Measurements from ENCODE around the gene POLR2H.

The POLR2H gene

DNA sequence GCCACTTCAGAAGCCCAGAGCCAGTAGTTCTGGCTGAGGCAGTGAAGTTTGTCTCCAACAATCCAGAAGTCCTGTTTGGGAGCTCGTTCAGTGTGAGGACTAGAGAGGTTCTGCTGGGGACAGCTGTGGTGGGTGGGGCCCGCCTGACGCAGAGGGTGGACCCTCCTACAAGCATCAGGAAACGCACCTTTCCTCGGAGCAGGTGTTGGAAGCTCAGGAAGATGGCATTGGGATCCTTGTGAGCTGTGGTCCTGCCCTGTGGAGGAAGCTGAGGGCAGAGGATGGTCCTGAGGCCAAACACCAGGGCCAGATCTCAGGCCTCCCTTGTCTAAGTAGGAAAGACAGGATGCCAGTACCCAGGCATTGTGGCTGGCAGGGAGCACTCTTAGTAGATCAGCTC is 11.4 kb downstream of the POLR2H start:
- no peak for DNase-seq

- DNase-seq = no peak
Measured at GRCh38 chr3:184373422-184373821, 11.9 kb downstream of the POLR2H start.

GRCh38 chr3:184375747-184376461 is 14.4 kb downstream of the POLR2H start:
- no peak for DNase-seq

DNA sequence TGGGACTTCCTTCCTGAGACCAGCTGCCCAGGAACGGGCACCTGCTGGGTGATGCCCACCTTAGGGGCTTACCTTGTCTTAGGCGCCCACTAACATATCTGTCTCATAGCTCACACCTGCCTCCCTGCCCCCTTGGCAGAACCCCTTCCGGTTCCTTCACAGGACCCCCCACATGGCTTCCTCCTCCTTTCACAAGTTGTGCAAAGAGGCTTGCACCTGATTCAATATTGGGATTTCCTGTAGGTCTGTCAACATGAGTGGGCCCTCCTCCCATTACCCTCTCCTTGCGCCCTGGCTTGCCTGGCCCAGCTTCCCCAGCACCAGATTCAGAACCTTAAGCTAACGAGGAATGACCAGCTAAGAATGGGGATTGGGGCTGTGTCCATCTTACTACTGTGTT is 15.9 kb downstream of the POLR2H start:
- no peak for DNase-seq

- DNase-seq = no peak
Measured at GRCh38 chr3:184377882-184378445, 16.5 kb downstream of the POLR2H start, which contains the start of gene THPO. TSS of gene THPO (minus strand) at chr3:184378207. CDS start at chr3:184376259, 1,948 bp downstream.

GRCh38 chr3:184378651-184379357 is 17.3 kb downstream of the POLR2H start:
- DNase-seq = no peak

- DNase-seq = no peak
Measured at GRCh38 chr3:184379358-184380184, 18.1 kb downstream of the POLR2H start, which contains the start of gene CHRD. TSS of gene CHRD (plus strand) at chr3:184380054. CDS start at chr3:184380319, 265 bp downstream.

DNA sequence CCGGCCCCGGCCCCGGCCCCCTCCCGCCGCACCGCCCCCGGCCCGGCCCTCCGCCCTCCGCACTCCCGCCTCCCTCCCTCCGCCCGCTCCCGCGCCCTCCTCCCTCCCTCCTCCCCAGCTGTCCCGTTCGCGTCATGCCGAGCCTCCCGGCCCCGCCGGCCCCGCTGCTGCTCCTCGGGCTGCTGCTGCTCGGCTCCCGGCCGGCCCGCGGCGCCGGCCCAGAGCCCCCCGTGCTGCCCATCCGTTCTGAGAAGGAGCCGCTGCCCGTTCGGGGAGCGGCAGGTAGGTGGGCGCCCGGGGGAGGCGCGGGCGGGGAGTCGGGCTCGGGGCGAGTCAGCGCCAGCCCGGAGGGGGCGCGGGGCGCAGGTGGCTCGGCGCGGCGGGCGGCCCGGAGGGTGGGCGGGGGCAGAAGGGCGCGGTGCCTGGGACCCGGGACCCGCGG is 18.7 kb downstream of the POLR2H start:
- DNase-seq = peak in 1 of 2 donors; percentile 22

DNA sequence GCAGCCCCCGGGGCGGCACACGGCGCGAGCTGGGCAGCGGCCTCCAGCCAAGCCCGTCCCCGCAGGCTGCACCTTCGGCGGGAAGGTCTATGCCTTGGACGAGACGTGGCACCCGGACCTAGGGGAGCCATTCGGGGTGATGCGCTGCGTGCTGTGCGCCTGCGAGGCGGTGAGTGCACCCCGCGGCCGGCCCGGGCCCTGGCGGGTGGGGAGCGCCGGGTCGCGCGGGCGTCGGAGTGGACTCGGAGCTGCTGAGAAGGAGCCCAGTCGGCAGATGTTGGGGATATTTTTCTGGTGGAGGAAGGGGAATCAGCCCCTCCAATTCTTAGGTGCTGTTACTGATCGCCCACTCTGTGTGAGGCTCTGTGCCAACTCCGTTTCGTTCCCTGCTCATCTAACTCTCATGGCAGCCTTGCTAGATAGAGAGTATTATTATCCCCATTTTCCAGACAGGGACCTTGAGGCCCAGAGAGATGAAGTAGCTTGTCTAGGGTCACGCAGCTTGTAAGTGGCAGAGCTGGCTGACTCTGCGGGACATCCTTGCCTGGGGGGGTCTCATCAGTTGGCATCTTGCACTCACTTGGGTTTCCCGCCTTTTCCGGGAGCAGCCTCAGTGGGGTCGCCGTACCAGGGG is 19.2 kb downstream of the POLR2H start:
- no peak for DNase-seq

GRCh38 chr3:184381261-184382224 is 20.0 kb downstream of the POLR2H start:
- peak in 1 of 2 donors; percentile 24 for DNase-seq

DNA sequence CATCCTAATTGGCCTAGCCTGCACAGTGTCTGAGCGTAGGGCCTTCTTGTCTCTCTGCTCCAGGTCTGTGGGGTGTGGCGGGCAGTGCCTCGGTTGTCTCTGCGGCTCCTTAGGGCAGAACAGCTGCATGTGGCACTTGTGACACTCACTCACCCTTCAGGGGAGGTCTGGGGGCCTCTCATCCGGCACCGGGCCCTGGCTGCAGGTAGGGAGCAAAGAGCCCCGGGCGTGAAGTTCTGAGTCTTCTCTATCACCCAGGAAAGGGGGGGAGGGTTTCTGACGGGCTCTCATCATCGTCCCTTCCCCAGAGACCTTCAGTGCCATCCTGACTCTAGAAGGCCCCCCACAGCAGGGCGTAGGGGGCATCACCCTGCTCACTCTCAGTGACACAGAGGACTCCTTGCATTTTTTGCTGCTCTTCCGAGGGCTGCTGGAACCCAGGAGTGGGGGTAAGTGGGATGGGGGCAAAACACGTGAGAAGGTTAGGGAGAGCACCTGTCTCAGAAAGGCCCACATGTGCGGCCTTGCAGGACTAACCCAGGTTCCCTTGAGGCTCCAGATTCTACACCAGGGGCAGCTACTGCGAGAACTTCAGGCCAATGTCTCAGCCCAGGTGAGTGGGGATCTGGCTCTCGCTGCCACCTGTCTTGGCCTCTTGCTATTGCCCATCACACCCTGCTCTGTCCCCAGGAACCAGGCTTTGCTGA is 21.0 kb downstream of the POLR2H start:
- DNase-seq = no peak

DNA sequence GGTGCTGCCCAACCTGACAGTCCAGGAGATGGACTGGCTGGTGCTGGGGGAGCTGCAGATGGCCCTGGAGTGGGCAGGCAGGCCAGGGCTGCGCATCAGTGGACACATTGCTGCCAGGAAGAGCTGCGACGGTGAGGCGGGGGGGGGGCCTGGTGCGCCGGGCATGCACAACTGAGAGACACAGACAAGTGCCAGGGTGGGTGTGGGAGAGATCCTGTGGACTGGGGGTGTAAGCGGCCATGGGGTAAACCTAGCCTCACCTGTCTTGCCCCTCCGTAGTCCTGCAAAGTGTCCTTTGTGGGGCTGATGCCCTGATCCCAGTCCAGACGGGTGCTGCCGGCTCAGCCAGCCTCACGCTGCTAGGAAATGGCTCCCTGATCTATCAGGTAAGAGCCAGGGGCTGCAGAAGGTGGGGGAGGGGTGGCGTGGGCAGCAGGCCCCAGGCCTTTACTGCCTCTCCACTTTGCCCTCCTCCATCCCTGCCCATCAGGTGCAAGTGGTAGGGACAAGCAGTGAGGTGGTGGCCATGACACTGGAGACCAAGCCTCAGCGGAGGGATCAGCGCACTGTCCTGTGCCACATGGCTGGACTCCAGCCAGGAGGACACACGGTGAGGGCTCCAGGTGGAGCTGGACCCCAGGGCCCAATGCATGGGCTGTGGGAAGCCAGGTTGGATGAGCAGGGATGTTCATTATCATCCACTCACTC is 21.7 kb downstream of the POLR2H start:
- no peak for DNase-seq

DNA sequence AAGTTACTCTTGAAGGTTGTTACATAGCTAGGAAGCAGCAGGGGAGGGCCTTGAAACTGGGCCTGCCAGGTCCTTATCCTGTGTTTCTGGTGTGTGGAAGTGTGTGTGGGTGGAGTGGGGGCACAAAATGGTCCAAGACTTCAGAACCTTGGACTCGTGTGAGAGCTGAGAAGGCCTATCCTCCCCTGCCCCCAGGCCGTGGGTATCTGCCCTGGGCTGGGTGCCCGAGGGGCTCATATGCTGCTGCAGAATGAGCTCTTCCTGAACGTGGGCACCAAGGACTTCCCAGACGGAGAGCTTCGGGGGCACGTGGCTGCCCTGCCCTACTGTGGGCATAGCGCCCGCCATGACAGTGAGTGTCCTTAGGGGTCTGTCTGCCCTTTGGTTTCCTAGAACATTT is 22.8 kb downstream of the POLR2H start:
- no peak for DNase-seq

DNA sequence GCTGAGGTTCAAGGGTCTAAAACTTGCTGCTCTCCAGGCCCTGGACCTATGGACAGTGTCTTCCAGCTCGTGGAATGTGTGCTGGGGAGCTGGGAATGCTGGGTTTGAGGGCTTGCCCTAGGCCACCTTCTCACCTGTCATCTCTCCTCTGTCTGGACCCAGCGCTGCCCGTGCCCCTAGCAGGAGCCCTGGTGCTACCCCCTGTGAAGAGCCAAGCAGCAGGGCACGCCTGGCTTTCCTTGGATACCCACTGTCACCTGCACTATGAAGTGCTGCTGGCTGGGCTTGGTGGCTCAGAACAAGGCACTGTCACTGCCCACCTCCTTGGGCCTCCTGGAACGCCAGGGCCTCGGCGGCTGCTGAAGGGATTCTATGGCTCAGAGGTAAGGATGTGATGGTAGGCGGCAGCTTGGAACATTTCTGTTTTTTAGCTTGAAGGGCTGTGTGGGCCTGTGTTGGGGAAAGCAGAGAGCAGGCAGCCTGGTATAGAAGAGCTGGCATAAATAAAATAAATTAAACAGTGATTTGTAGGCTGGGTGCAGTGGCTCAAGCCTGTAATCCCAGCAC is 23.4 kb downstream of the POLR2H start:
- no peak for DNase-seq

GRCh38 chr3:184386047-184386806 is 24.7 kb downstream of the POLR2H start:
- no peak for DNase-seq

- no peak for DNase-seq
Measured at GRCh38 chr3:184387174-184387714, 25.7 kb downstream of the POLR2H start.

DNA sequence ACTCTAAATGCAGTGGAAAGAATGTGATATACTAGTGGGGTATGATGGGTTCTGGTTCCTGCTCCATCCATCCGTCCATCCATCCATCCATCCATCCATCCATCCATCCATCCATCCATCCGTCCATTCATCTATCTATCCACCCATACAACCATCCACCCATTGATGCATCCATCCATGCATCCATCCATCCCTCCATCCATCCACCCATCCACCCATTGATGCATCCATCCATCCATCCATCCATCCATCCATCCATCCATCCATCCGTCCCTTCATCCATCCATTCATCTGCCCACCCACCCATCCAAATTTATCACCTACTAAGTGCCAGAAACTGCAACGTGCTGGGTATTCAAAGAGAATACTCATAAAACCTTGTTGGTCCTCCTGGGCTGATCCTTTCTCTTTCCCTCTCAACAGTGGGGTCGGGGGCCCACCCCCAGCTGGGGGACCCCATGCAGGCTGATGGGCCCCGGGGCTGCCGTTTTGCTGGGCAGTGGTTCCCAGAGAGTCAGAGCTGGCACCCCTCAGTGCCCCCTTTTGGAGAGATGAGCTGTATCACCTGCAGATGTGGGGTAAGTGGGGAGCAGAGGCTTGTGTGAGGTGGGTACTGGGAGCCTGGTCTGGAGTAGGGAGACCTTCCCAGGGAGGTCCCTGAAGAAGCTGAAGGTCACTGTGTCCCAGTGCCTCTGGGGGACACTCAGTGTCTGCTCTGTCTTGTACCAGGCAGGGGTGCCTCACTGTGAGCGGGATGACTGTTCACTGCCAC is 26.8 kb downstream of the POLR2H start:
- no peak for DNase-seq

- DNase-seq = no peak
Measured at GRCh38 chr3:184388936-184389230, 27.4 kb downstream of the POLR2H start.

Data from CD4-positive, alpha-beta T cell treated with Interleukin-1 beta for 1 hour (primary cell).